Measurements from ENCODE around the gene MITF.

MITF gene

GRCh38 chr3:69739204-69740102, at the start of gene MITF:
MITF (plus strand) TSS chr3:69739464; CDS start chr3:69739598, 134 bp downstream.
- peak; percentile 47 for TF ChIP-seq POLR2A (IDR thresholded peaks at IDR 0.05; ENCODE audit: low read length)
- TF ChIP-seq GATA1 (IDR thresholded peaks at IDR 0.05; ENCODE audit: low read depth, low read length): no peak
- DNase-seq: peak; percentile 92 to 94

- no peak for TF ChIP-seq POLR2A (IDR thresholded peaks at IDR 0.05; ENCODE audit: low read length)
- no peak for TF ChIP-seq GATA1 (IDR thresholded peaks at IDR 0.05; ENCODE audit: low read depth, low read length)
- DNase-seq: no peak
Observed at GRCh38 chr3:69691860-69692259, 47.4 kb upstream of the MITF start.

GRCh38 chr3:69692761-69693160, 46.5 kb upstream of the MITF start:
- TF ChIP-seq GATA1 (IDR thresholded peaks at IDR 0.05; ENCODE audit: low read depth, low read length): no peak
- TF ChIP-seq POLR2A (IDR thresholded peaks at IDR 0.05; ENCODE audit: low read length): no peak
- no peak for DNase-seq

- no peak for DNase-seq
- TF ChIP-seq POLR2A (IDR thresholded peaks at IDR 0.05; ENCODE audit: low read length) (no peak), GATA1 (IDR thresholded peaks at IDR 0.05; ENCODE audit: low read depth, low read length) (no peak)
Observed at GRCh38 chr3:69695443-69695842, 43.8 kb upstream of the MITF start.

GRCh38 chr3:69695933-69696332, 43.3 kb upstream of the MITF start:
- DNase-seq: no peak
- no peak for TF ChIP-seq GATA1 (IDR thresholded peaks at IDR 0.05; ENCODE audit: low read depth, low read length)
- TF ChIP-seq POLR2A (IDR thresholded peaks at IDR 0.05; ENCODE audit: low read length): no peak

- TF ChIP-seq GATA1 (IDR thresholded peaks at IDR 0.05; ENCODE audit: low read depth, low read length) (no peak), POLR2A (IDR thresholded peaks at IDR 0.05; ENCODE audit: low read length) (no peak)
- peak; percentile 51 to 56 for DNase-seq
Observed at GRCh38 chr3:69696367-69696766, 42.9 kb upstream of the MITF start.

GRCh38 chr3:69697381-69697780, 41.9 kb upstream of the MITF start:
- TF ChIP-seq POLR2A (IDR thresholded peaks at IDR 0.05; ENCODE audit: low read length) (no peak), GATA1 (IDR thresholded peaks at IDR 0.05; ENCODE audit: low read depth, low read length) (no peak)
- no peak for DNase-seq

GRCh38 chr3:69698728-69699127, 40.5 kb upstream of the MITF start:
- TF ChIP-seq GATA1 (IDR thresholded peaks at IDR 0.05; ENCODE audit: low read depth, low read length): no peak
- no peak for TF ChIP-seq POLR2A (IDR thresholded peaks at IDR 0.05; ENCODE audit: low read length)

GRCh38 chr3:69699183-69699582, 40.1 kb upstream of the MITF start:
- no peak for TF ChIP-seq GATA1 (IDR thresholded peaks at IDR 0.05; ENCODE audit: low read depth, low read length)
- no peak for TF ChIP-seq POLR2A (IDR thresholded peaks at IDR 0.05; ENCODE audit: low read length)
- DNase-seq: no peak

More at GRCh38 chr3:69698728-69699127, 40.5 kb upstream of the MITF start:
- DNase-seq: no peak

- DNase-seq: no peak
- TF ChIP-seq GATA1 (IDR thresholded peaks at IDR 0.05; ENCODE audit: low read depth, low read length): no peak
- TF ChIP-seq POLR2A (IDR thresholded peaks at IDR 0.05; ENCODE audit: low read length): no peak
Observed at GRCh38 chr3:69700949-69701348, 38.3 kb upstream of the MITF start.

- TF ChIP-seq POLR2A (IDR thresholded peaks at IDR 0.05; ENCODE audit: low read length) (no peak), GATA1 (IDR thresholded peaks at IDR 0.05; ENCODE audit: low read depth, low read length) (no peak)
- no peak for DNase-seq
Observed at GRCh38 chr3:69710153-69710977, 28.9 kb upstream of the MITF start.

- DNase-seq: no peak
- TF ChIP-seq GATA1 (IDR thresholded peaks at IDR 0.05; ENCODE audit: low read depth, low read length): no peak
Observed at GRCh38 chr3:69712269-69712668, 27.0 kb upstream of the MITF start.

GRCh38 chr3:69712933-69713332, 26.3 kb upstream of the MITF start:
- TF ChIP-seq POLR2A (IDR thresholded peaks at IDR 0.05; ENCODE audit: low read length) (no peak), GATA1 (IDR thresholded peaks at IDR 0.05; ENCODE audit: low read depth, low read length) (no peak)
- DNase-seq: peak; percentile 26 to 65

- TF ChIP-seq POLR2A (IDR thresholded peaks at IDR 0.05; ENCODE audit: low read length) (no peak), GATA1 (IDR thresholded peaks at IDR 0.05; ENCODE audit: low read depth, low read length) (no peak)
- no peak for DNase-seq
Observed at GRCh38 chr3:69715204-69715603, 24.1 kb upstream of the MITF start.
